Measurements from ENCODE around the gene PTGES2.

- TF ChIP-seq CTCF (IDR thresholded peaks at IDR 0.05) (no peak), POLR2A (IDR thresholded peaks at IDR 0.05) (no peak)
Observed at GRCh38 chr9:128122809-128123175, 4.7 kb downstream of the PTGES2 start.
